H9 (cell line): Measurements from ENCODE around the gene VIT. TPM values are rescaled to one million over a fixed set of nuclear protein-coding genes. Genes with fewer than 3 reads are reported as not detected.

ENCODE experiments used
- DNase-seq: peaks from one replicate; pipeline ENCODE4 v3.0.0-alpha.2; 2017
- H2AFZ ChIP-seq: one replicate; pipeline ENCODE4 v1.6.1; 2013; ENCODE audit warnings: mild to moderate bottlenecking, low read length, control low read depth, moderate library complexity
- H2AK5ac ChIP-seq: 2 replicates; pipeline ENCODE4 v1.6.1; 2013; ENCODE audit warnings: low read length, control low read depth, mixed read lengths; ENCODE audit not compliant: insufficient read length
- H2BK120ac ChIP-seq: one replicate; pipeline ENCODE4 v1.6.1; 2013; ENCODE audit warnings: low read depth, mild to moderate bottlenecking, low read length, control low read depth, inconsistent platforms; ENCODE audit not compliant: poor library complexity, severe bottlenecking
- H2BK12ac ChIP-seq: 2 replicates; pipeline ENCODE4 v1.6.1; 2013; ENCODE audit warnings: low read length, control low read depth, mixed read lengths, low read depth; ENCODE audit not compliant: insufficient read length
- H2BK15ac ChIP-seq: 2 replicates; pipeline ENCODE4 v1.6.1; 2013; ENCODE audit warnings: low read depth, low read length, control low read depth
- H2BK20ac ChIP-seq: one replicate; pipeline ENCODE4 v1.6.1; 2013; ENCODE audit warnings: low read depth, mild to moderate bottlenecking, low read length, control low read depth, inconsistent platforms; ENCODE audit not compliant: poor library complexity, severe bottlenecking
- H2BK5ac ChIP-seq: 2 replicates; pipeline ENCODE4 v1.6.1; 2013; ENCODE audit warnings: low read length, control low read depth, mixed read lengths; ENCODE audit not compliant: insufficient read length
- H3K14ac ChIP-seq: 2 replicates; pipeline ENCODE4 v1.6.1; 2013; ENCODE audit warnings: low read length, control low read depth; ENCODE audit not compliant: insufficient read depth
- H3K18ac ChIP-seq: 2 replicates; pipeline ENCODE4 v1.6.1; 2013; ENCODE audit warnings: low read depth, mild to moderate bottlenecking, mixed read lengths, low read length, control low read depth; ENCODE audit not compliant: insufficient read length
- H3K23ac ChIP-seq: 2 replicates; pipeline ENCODE4 v1.6.1; 2013; ENCODE audit warnings: low read length, control low read depth, mixed read lengths, low read depth; ENCODE audit not compliant: insufficient read length
- H3K23me2 ChIP-seq: 2 replicates; pipeline ENCODE4 v1.6.1; 2013; ENCODE audit warnings: low read depth, mild to moderate bottlenecking, mixed read lengths, low read length, control low read depth; ENCODE audit not compliant: insufficient read length, poor library complexity, severe bottlenecking
- H3K27ac ChIP-seq: 2 replicates; pipeline ENCODE4 v1.5.1; 2013; ENCODE audit warnings: low read length, control low read depth, mixed read lengths, low read depth; ENCODE audit not compliant: insufficient read length
- H3K27me3 ChIP-seq: 2 replicates; pipeline ENCODE4 v1.6.1; 2013; ENCODE audit warnings: low read length, control low read depth, inconsistent platforms; ENCODE audit not compliant: insufficient read depth
- H3K4ac ChIP-seq: 2 replicates; pipeline ENCODE4 v1.6.1; 2013; ENCODE audit warnings: low read depth, mild to moderate bottlenecking, control low read depth, inconsistent platforms, low read length, moderate library complexity
- H3K4me1 ChIP-seq: 2 replicates; pipeline ENCODE4 v1.6.1; 2013; ENCODE audit warnings: low read length, control low read depth, inconsistent platforms; ENCODE audit not compliant: insufficient read depth
- H3K4me2 ChIP-seq: 2 replicates; pipeline ENCODE4 v1.6.1; 2013; ENCODE audit warnings: low read length, control low read depth, mixed read lengths; ENCODE audit not compliant: insufficient read length, insufficient read depth
- H3K56ac ChIP-seq: 2 replicates; pipeline ENCODE4 v1.6.1; 2013; ENCODE audit warnings: low read depth, mild to moderate bottlenecking, mixed read lengths, low read length, control low read depth; ENCODE audit not compliant: insufficient read length
- H3K79me1 ChIP-seq: 2 replicates; pipeline ENCODE4 v1.6.1; 2013; ENCODE audit warnings: low read depth, mild to moderate bottlenecking, moderate library complexity, low read length, control low read depth, inconsistent platforms; ENCODE audit not compliant: insufficient read depth, poor library complexity, severe bottlenecking
- H3K79me2 ChIP-seq: 2 replicates; pipeline ENCODE4 v1.6.1; 2013; ENCODE audit warnings: low read length, control low read depth, inconsistent platforms; ENCODE audit not compliant: insufficient read depth
- H3K9ac ChIP-seq: 2 replicates; pipeline ENCODE4 v1.6.1; 2013; ENCODE audit warnings: low read length, control low read depth, mixed read lengths; ENCODE audit not compliant: insufficient read length; ENCODE audit errors: extremely low read depth
- H3K9me3 ChIP-seq: one replicate; pipeline ENCODE4 v1.6.1; 2013; ENCODE audit warnings: low read depth, low read length, inconsistent platforms; ENCODE audit not compliant: control insufficient read depth
- H3T11ph ChIP-seq: one replicate; pipeline ENCODE4 v1.6.1; 2013; ENCODE audit warnings: mild to moderate bottlenecking, low read length, control low read depth, inconsistent platforms
- H4K20me1 ChIP-seq: one replicate; pipeline ENCODE4 v1.6.1; 2013; ENCODE audit not compliant: control insufficient read depth, insufficient read length, insufficient read depth
- H4K5ac ChIP-seq: 2 replicates; pipeline ENCODE4 v1.6.1; 2013; ENCODE audit warnings: low read depth, mild to moderate bottlenecking, mixed read lengths, low read length, control low read depth; ENCODE audit not compliant: insufficient read length
- H4K8ac ChIP-seq: replicated peaks from 2 replicates; pipeline ENCODE4 v1.6.1; 2013; ENCODE audit warnings: low read length, control low read depth, mixed read lengths, low read depth; ENCODE audit not compliant: insufficient read length
- H4K91ac ChIP-seq: 2 replicates; pipeline ENCODE4 v1.6.1; 2013; ENCODE audit warnings: low read depth, mild to moderate bottlenecking, moderate library complexity, mixed read lengths, low read length, control low read depth; ENCODE audit not compliant: insufficient read length
- H3K27ac Mint-ChIP-seq, 3 experiments: 2 replicates in 2 of 3; 3 replicates in 1 of 3; pipeline ENCODE4 v1.8.0; 2020 to 2021; ENCODE audit warnings: mixed read lengths in 3 of 3, mild to moderate bottlenecking in 1 of 3, moderate library complexity in 1 of 3
- H3K27me3 Mint-ChIP-seq: 2 replicates; pipeline ENCODE4 v1.8.0; 2021; ENCODE audit warnings: low read depth, mild to moderate bottlenecking, moderate library complexity, mixed read lengths
- H3K36me3 Mint-ChIP-seq, 3 experiments: 2 replicates in 2 of 3; 3 replicates in 1 of 3; pipeline ENCODE4 v1.8.0; 2020 to 2021; ENCODE audit warnings: low read depth in 3 of 3, mixed read lengths in 3 of 3; ENCODE audit not compliant: insufficient read depth in 1 of 3
- H3K4me1 Mint-ChIP-seq, 2 experiments: 2 replicates each; pipeline ENCODE4 v1.8.0; 2020; ENCODE audit warnings: mixed read lengths in 2 of 2
- H3K4me3 Mint-ChIP-seq, 2 experiments: 2 replicates in 1 of 2; 3 replicates in 1 of 2; pipeline ENCODE4 v1.8.0; 2020 to 2021; ENCODE audit warnings: mild to moderate bottlenecking in 2 of 2, mixed read lengths in 2 of 2, moderate library complexity in 1 of 2
- H3K9me3 Mint-ChIP-seq, 2 experiments: 2 replicates in 1 of 2; 3 replicates in 1 of 2; pipeline ENCODE4 v1.8.0; 2020; ENCODE audit warnings: mild to moderate bottlenecking in 2 of 2, mixed read lengths in 2 of 2, moderate library complexity in 1 of 2
- WGBS: extraction: QIAGEN DNeasy Blood & Tissue Kit; methylation state at CpG from one replicate; pipeline ENCODE4 v1.1.7; 2013; ENCODE audit warnings: missing lambda C conversion rate, low lambda C conversion rate, mixed read lengths; ENCODE audit not compliant: insufficient read length; ENCODE audit errors: extremely low coverage; 5-methylcytosine and 5-hydroxymethylcytosine counted together
- total RNA-seq: library from RNA; stranded (reverse); gene quantifications from 2 replicates; pipeline ENCODE4 v1.2.1, GENCODE V29; 2021
- TF ChIP-seq, protein P1 (sequence below): fragments of 200-600 bp; sonication (generic); conservative IDR thresholded peaks from 3 replicates; pipeline ENCODE4 v1.8.0; 2021; ENCODE audit warnings: antibody characterized with exemption, mild to moderate bottlenecking

Gene VIT
- total RNA-seq, 1 experiment from 2014 or later: 0.15 TPM

DNA sequence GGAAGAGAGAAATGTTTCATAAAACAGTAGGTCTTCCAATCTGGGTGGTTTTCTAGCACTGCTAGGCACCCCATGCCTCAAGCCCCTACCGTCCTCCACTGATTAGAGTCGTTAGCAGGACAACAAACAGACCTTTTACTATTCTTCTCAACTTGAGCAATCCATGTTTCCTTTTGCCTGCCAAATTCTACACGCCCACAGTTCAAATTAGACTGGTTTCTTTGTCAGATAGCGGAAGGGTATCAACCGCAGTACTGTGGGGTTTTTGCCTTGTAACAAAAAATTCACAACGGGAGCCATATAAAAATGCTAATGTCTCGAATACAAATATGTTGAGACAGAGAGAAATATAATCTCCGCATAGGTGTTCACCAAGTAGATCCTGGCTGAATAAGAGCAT, 59.9 kb downstream of the VIT start:
- Mint-ChIP-seq H3K4me3 (no peak overlapping the region), H3K9me3 (no peaks in the 10 kb centered on the region; a peak in 1 of 5 replicates), H3K27ac (no peak overlapping the region; a peak in 1 of 7 replicates), H3K27me3 (no peaks in the 10 kb centered on the region; the same call in 1 of the 2 replicates), H3K4me1 (peaks cover 39 to 43% of the 10 kb centered on the region in 2 experiments), H3K36me3 (no peaks in the 10 kb centered on the region; a peak in 1 of 7 replicates)
- no peak overlapping the region for H2AFZ ChIP-seq
- H3K4me1 ChIP-seq: peaks cover 17% of the 10 kb centered on the region
- no peaks in the 10 kb centered on the region for H3K79me2 ChIP-seq
- no peak overlapping the region for H3K27ac ChIP-seq
- H2BK120ac ChIP-seq: no peak overlapping the region
- no peak overlapping the region for H3T11ph ChIP-seq
- DNase-seq: no peak
- no peak overlapping the region for H4K8ac ChIP-seq
- H2BK5ac ChIP-seq: no peak overlapping the region
- no peak overlapping the region for H3K18ac ChIP-seq
- no peaks in the 10 kb centered on the region; the same call in 1 of the 2 replicates for H3K27me3 ChIP-seq
- TF ChIP-seq, protein P1, sequence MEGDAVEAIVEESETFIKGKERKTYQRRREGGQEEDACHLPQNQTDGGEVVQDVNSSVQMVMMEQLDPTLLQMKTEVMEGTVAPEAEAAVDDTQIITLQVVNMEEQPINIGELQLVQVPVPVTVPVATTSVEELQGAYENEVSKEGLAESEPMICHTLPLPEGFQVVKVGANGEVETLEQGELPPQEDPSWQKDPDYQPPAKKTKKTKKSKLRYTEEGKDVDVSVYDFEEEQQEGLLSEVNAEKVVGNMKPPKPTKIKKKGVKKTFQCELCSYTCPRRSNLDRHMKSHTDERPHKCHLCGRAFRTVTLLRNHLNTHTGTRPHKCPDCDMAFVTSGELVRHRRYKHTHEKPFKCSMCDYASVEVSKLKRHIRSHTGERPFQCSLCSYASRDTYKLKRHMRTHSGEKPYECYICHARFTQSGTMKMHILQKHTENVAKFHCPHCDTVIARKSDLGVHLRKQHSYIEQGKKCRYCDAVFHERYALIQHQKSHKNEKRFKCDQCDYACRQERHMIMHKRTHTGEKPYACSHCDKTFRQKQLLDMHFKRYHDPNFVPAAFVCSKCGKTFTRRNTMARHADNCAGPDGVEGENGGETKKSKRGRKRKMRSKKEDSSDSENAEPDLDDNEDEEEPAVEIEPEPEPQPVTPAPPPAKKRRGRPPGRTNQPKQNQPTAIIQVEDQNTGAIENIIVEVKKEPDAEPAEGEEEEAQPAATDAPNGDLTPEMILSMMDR: no peak
- H4K91ac ChIP-seq: no peak overlapping the region
- no peaks in the 10 kb centered on the region for H3K23me2 ChIP-seq
- H4K20me1 ChIP-seq: no peaks in the 10 kb centered on the region
- no CpG with 5 or more reads among the region's 8 CpGs for WGBS
- no peak overlapping the region for H3K56ac ChIP-seq
- H3K4ac ChIP-seq: no peak overlapping the region
- no peak overlapping the region for H3K4me2 ChIP-seq
- H2BK20ac ChIP-seq: no peak overlapping the region
- H2BK15ac ChIP-seq: no peak overlapping the region
- no peaks in the 10 kb centered on the region for H3K9me3 ChIP-seq
- no peak overlapping the region for H2BK12ac ChIP-seq
- no peak overlapping the region for H2AK5ac ChIP-seq
- no peak overlapping the region for H3K14ac ChIP-seq
- no peaks in the 10 kb centered on the region for H3K79me1 ChIP-seq
- H3K9ac ChIP-seq: no peak overlapping the region
- no peak overlapping the region for H3K23ac ChIP-seq
- H4K5ac ChIP-seq: no peak overlapping the region
